T-helper 2 cell treated with Interferon-gamma antibody and Interleukin-4, amounts not matched to agents 5 μg/mL and 100 μg/mL, for 36 hours (primary cell): ENCODE data around the gene CRY1.

Source experiments
- DNase-seq: peaks from one replicate; pipeline ENCODE4 v3.0.0; 2021; ENCODE audit warnings: low spot score
- H3K27ac Mint-ChIP-seq: one replicate; pipeline ENCODE4 v1.8.0; 2021; ENCODE audit warnings: mild to moderate bottlenecking, mixed read lengths
- H3K27me3 Mint-ChIP-seq: one replicate; pipeline ENCODE4 v1.8.0; 2021; ENCODE audit warnings: low read depth, mixed read lengths
- H3K36me3 Mint-ChIP-seq: one replicate; pipeline ENCODE4 v1.8.0; 2021; ENCODE audit warnings: low read depth, mixed read lengths
- H3K4me1 Mint-ChIP-seq: one replicate; pipeline ENCODE4 v1.8.0; 2021; ENCODE audit warnings: low read depth, mixed read lengths
- H3K4me3 Mint-ChIP-seq: one replicate; pipeline ENCODE4 v1.8.0; 2022; ENCODE audit warnings: mild to moderate bottlenecking, moderate library complexity, mixed read lengths
- H3K9me3 Mint-ChIP-seq: one replicate; pipeline ENCODE4 v1.8.0; 2021; ENCODE audit warnings: mixed read lengths

The CRY1 gene

GRCh38 chr12:106971065-106971464 is 122.3 kb downstream of the CRY1 start:
- no peaks in the 10 kb centered on the region for H3K27me3 Mint-ChIP-seq
- no peak overlapping the region for H3K27ac Mint-ChIP-seq
- H3K4me1 Mint-ChIP-seq: peaks cover 2% of the 10 kb centered on the region
- peaks cover 26% of the 10 kb centered on the region for H3K36me3 Mint-ChIP-seq
- H3K9me3 Mint-ChIP-seq: no peaks in the 10 kb centered on the region
- H3K4me3 Mint-ChIP-seq: no peak overlapping the region
- DNase-seq: no peak

DNA sequence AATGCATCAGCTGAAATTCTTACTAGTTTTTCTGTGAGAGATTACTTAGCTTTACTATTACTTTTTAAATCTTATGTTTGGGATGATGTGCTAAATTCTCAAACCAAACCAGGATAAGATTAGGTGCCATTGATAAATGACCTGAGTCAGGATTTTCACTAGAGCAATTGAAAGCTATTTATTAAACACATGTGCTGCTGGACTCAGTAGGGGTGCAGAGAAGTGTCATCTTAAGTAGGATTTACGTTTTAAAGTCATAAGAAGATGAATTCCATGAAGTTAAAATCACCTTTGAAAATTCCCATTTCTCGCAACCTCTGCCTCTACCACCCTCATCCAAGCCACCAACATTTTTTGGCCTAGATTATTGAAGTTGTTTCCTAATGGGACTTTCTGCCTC is 128.8 kb downstream of the CRY1 start:
- Mint-ChIP-seq H3K9me3 (no peaks in the 10 kb centered on the region), H3K4me1 (peaks cover 4% of the 10 kb centered on the region), H3K27me3 (no peaks in the 10 kb centered on the region), H3K27ac (no peak overlapping the region), H3K36me3 (peaks cover 21% of the 10 kb centered on the region), H3K4me3 (no peak overlapping the region)
- no peak for DNase-seq

DNA sequence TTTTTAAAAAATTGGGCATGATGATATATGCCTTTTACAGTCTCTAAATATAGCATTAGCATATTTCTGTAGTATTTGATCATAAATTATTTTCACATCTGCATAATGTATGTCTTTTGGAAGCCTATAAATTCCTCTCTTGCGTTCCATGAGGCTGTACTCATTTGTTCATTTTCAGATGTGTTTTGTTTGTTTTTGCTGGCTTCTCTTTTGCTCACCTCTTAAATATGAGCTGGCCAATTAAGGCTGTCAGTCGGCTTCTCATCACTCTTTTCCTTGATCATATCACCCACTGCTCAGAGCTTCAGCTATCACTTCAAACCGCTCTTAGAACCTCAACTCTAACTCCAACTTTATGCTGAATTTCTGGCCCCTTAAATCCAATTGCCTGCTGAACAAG is 131.1 kb downstream of the CRY1 start:
- DNase-seq: no peak
- H3K27ac Mint-ChIP-seq: no peak overlapping the region
- peaks cover 14% of the 10 kb centered on the region for H3K36me3 Mint-ChIP-seq
- no peak overlapping the region for H3K4me3 Mint-ChIP-seq
- H3K9me3 Mint-ChIP-seq: no peaks in the 10 kb centered on the region
- no peaks in the 10 kb centered on the region for H3K27me3 Mint-ChIP-seq
- peaks cover 18% of the 10 kb centered on the region for H3K4me1 Mint-ChIP-seq

DNA sequence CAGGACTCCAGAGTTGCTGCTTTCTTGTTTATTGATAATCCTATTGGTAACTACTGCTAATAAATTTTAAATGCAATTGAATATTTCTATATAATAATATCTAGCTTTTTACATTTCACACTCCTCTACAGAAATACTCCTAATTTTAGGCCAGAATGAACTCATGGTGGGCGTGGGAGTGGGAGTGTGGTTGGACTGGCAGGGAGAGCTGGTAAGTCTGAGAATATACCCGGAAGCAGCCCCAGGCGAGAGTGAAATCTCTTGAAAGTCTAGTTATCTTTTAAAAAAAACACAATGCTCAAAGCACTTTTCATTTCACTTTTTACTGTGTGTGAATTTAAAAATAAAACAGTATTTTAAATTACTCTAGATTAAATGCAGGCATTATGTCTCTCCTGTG is 132.9 kb downstream of the CRY1 start:
- H3K4me3 Mint-ChIP-seq: no peak overlapping the region
- H3K36me3 Mint-ChIP-seq: peaks cover 10% of the 10 kb centered on the region
- no peaks in the 10 kb centered on the region for H3K27me3 Mint-ChIP-seq
- DNase-seq: no peak
- H3K9me3 Mint-ChIP-seq: no peaks in the 10 kb centered on the region
- H3K4me1 Mint-ChIP-seq: peaks cover 24% of the 10 kb centered on the region
- no peak overlapping the region for H3K27ac Mint-ChIP-seq

DNA sequence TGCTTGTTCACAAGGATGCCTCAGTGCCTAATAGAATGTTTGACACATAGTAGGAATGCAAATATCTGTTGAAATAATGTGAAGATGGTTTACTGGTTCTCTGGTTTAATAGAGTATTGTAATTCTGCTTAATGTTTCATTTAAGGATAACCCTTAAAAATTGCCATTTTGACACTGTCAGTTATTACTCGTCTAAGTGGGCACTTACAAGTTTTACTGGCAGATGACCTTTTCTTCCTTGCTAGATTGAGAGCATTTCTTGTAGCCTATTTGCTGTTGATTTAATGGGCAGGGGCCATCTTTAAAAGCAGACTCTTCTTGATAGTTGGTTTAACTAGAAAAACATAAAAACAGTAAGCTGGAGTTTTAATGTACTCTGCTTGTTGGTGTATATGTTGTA is 135.8 kb downstream of the CRY1 start:
- Mint-ChIP-seq H3K9me3 (no peaks in the 10 kb centered on the region), H3K27ac (peak overlapping the region; percentile 91), H3K4me3 (peak overlapping the region; percentile 94), H3K36me3 (peaks cover 9% of the 10 kb centered on the region), H3K4me1 (peaks cover 26% of the 10 kb centered on the region), H3K27me3 (peaks cover 3% of the 10 kb centered on the region)
- no peak for DNase-seq

GRCh38 chr12:106956048-106956578 is 137.2 kb downstream of the CRY1 start:
- Mint-ChIP-seq H3K27ac (peak overlapping the region; percentile 91), H3K36me3 (peaks cover 6% of the 10 kb centered on the region), H3K27me3 (peaks cover 6% of the 10 kb centered on the region), H3K4me1 (peaks cover 27% of the 10 kb centered on the region), H3K9me3 (no peaks in the 10 kb centered on the region), H3K4me3 (peak overlapping the region; percentile 94)
- DNase-seq: peak; percentile 53

- peak; percentile 92 for DNase-seq
- no peaks in the 10 kb centered on the region for H3K9me3 Mint-ChIP-seq
Observed at GRCh38 chr12:106955377-106956047, 137.8 kb downstream of the CRY1 start, which contains the start of gene TMEM263. Gene TMEM263, plus strand, starts transcription at chr12:106955907. Its CDS starts 11,210 bp downstream, at chr12:106967117.

DNA sequence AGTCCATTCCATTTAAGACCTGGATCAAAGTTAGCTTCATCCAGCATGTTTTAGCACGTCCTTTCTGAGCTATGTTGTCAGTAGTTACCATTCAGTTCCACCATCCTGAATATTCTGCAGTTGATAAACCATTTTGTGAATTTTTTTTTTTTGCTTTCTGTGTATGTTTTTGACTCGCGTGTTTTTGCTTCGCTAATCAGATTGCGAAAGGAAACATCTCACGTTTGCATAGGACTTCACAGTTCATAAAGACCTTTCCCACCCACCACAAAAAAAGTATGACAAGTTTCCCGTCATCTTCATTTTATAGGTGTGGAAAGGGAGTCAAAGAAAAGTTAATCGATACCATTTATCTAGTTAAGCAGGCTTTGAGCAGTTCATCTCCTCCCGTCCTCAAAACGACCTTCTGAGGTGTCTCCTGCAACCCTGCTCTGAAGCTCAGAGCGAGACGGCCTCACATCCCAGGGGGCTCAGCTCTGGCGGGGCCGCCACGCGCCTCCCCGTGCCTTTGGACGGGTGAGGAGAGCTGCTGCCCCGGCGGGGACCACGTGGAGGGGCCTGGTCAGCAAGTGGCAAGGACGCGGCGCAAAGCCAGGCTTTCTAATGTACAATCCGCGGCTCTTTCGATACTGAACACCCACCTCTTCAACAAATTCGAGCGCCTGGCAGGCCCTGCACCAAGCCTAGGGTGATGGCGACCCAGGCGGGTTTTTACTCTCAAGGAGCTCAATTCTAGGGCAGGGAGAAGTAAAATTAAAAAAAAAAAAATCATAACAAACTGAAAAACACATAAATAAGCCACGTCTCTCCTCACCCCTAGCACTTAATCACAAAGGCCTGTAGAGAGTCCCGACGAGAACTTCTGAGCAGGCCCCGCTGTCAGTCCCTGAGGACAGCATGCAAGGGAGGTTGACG is 138.6 kb downstream of the CRY1 start:
- Mint-ChIP-seq H3K27ac (peak overlapping the region; percentile 93), H3K9me3 (peaks cover 8% of the 10 kb centered on the region), H3K4me1 (peaks cover 27% of the 10 kb centered on the region), H3K4me3 (peak overlapping the region; percentile 94), H3K27me3 (peaks cover 9% of the 10 kb centered on the region), H3K36me3 (peaks cover 6% of the 10 kb centered on the region)
- peak; percentile 12 for DNase-seq

More at GRCh38 chr12:106955377-106956047, 137.8 kb downstream of the CRY1 start, which contains the start of gene TMEM263:
- H3K4me1 Mint-ChIP-seq: peaks cover 27% of the 10 kb centered on the region
- H3K27ac Mint-ChIP-seq: peak within 1 kb of the TSS; percentile 93
- peak within 1 kb of the TSS; percentile 94 for H3K4me3 Mint-ChIP-seq
- peaks cover 9% of the 10 kb centered on the region for H3K27me3 Mint-ChIP-seq
- peaks cover 6% of the 10 kb centered on the region for H3K36me3 Mint-ChIP-seq

GRCh38 chr12:106953352-106954250 is 139.7 kb downstream of the CRY1 start:
- H3K4me1 Mint-ChIP-seq: peaks cover 23% of the 10 kb centered on the region
- no peak overlapping the region for H3K27ac Mint-ChIP-seq
- peaks cover 19% of the 10 kb centered on the region for H3K9me3 Mint-ChIP-seq
- no peak for DNase-seq
- peaks cover 9% of the 10 kb centered on the region for H3K27me3 Mint-ChIP-seq
- peak overlapping the region; percentile 2 for H3K4me3 Mint-ChIP-seq
- peaks cover 5% of the 10 kb centered on the region for H3K36me3 Mint-ChIP-seq

GRCh38 chr12:106950591-106950990 is 142.8 kb downstream of the CRY1 start:
- peaks cover 7% of the 10 kb centered on the region for H3K4me1 Mint-ChIP-seq
- peaks cover 9% of the 10 kb centered on the region for H3K27me3 Mint-ChIP-seq
- no peak overlapping the region for H3K4me3 Mint-ChIP-seq
- H3K9me3 Mint-ChIP-seq: peaks cover 31% of the 10 kb centered on the region
- no peak for DNase-seq
- H3K36me3 Mint-ChIP-seq: peaks cover 5% of the 10 kb centered on the region
- H3K27ac Mint-ChIP-seq: no peak overlapping the region

DNA sequence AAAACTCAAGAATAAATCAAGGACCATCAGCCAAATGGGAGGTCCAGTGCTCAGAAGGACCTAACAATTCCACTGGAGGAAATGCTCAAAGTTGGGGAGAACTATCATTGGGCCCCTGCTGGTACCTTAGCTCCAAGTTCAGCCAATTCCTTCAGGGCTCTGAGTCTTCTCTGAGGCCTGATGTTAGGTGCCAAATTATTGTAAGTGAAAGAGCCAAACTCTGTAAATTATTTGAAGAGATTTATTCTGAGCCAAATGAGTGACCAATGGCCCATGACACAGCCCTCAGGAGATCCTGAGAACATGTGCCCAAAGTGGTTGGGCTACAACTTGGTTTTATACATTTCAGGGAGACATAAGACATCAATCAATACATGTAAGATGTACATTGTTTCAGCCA is 145.9 kb downstream of the CRY1 start:
- Mint-ChIP-seq H3K36me3 (peaks cover 2% of the 10 kb centered on the region), H3K4me1 (peaks cover 4% of the 10 kb centered on the region), H3K9me3 (peaks cover 36% of the 10 kb centered on the region)

DNA sequence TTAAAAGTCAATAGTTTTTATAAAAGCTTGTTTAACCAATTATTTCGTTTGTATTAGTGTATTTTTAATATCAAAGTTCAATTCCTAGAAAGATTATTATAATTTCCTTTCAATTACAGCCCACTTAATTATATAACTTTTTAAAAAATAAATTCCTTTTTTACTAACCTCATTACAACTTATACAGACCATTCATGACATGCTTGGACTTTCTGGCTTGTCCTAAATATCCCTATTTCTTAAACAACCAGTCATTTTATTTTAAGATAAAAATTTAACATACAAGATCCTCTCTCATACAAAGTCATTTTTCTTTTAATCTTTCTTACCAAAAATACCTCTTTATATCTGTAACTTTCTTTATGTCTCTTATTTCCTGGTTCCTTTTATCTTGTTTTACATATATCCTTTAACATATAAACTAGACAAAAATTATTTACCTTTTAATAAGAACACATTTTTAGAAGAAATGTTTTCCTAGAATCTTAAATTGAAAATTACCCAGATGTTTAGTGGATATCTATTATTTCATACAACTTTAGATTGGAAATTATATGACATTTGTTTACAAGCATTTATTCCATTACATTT is 148.0 kb downstream of the CRY1 start:
- Mint-ChIP-seq H3K4me3 (no peak overlapping the region), H3K27me3 (no peaks in the 10 kb centered on the region), H3K4me1 (no peaks in the 10 kb centered on the region), H3K9me3 (peaks cover 34% of the 10 kb centered on the region), H3K27ac (no peak overlapping the region), H3K36me3 (peaks cover 2% of the 10 kb centered on the region)
- no peak for DNase-seq

More for the DNA sequence above, 145.9 kb downstream of the CRY1 start:
- no peak for DNase-seq
- Mint-ChIP-seq H3K4me3 (no peak overlapping the region), H3K27ac (no peak overlapping the region), H3K27me3 (peaks cover 5% of the 10 kb centered on the region)

DNA sequence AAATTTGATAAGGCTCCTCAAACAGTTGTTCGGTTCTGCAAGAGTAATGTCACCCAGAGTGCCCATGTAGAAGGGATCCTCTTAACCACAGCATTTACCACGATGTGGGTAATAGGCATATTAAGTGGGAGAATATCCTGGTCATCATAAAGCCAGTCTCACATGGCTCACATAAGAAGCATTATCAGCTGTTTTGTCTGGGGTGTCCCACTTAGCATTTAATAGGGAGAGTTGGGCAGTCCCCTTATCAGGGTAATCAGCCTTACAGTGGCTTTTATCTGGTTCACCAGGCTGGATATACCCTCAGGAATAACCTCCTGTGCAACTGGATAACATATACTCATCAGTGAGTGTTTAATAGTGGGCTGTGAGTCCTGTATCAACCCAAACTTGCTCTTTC is 150.6 kb downstream of the CRY1 start:
- Mint-ChIP-seq H3K4me3 (no peak overlapping the region), H3K9me3 (peaks cover 9% of the 10 kb centered on the region), H3K27ac (no peak overlapping the region), H3K36me3 (no peaks in the 10 kb centered on the region), H3K27me3 (peaks cover 3% of the 10 kb centered on the region), H3K4me1 (no peaks in the 10 kb centered on the region)
- no peak for DNase-seq
